ENCODE measurements around the gene DMAC1.

The DMAC1 gene

GRCh38 chr9:7799234-7799943 is at the start of gene DMAC1:
TSS of gene DMAC1 (minus strand) at chr9:7799778. CDS start at chr9:7799734, 44 bp downstream.
- H3K9me3 Mint-ChIP-seq, result no peaks in the 10 kb centered on the region
- H3K27me3 Mint-ChIP-seq (ENCODE audit: low read depth), result no peaks in the 10 kb centered on the region
- H3K4me3 Mint-ChIP-seq, result peak within 1 kb of the TSS; percentile 93 to 96 (median 94)
- peaks cover 21% of the 10 kb centered on the region for H3K36me3 Mint-ChIP-seq (ENCODE audit: low read depth)
- H3K27ac Mint-ChIP-seq, result peak within 1 kb of the TSS; percentile 85 to 94 (median 85)
- no peak for TF ChIP-seq CTCF (IDR thresholded peaks at IDR 0.05; ENCODE audit: unreplicated experiment in 3 of 3)
- peaks cover 15% of the 10 kb centered on the region for H3K4me1 Mint-ChIP-seq

GRCh38 chr9:7849362-7849761 is 49.8 kb upstream of the DMAC1 start:
- Mint-ChIP-seq H3K36me3 (ENCODE audit: low read depth) (no peaks in the 10 kb centered on the region), H3K27me3 (ENCODE audit: low read depth) (no peaks in the 10 kb centered on the region), H3K27ac (no peak overlapping the region), H3K4me1 (no peaks in the 10 kb centered on the region), H3K9me3 (peaks cover 4% of the 10 kb centered on the region), H3K4me3 (no peak overlapping the region)
- TF ChIP-seq CTCF (IDR thresholded peaks at IDR 0.05; ENCODE audit: unreplicated experiment in 3 of 3), result no peak

- Mint-ChIP-seq H3K4me3 (no peak overlapping the region), H3K36me3 (ENCODE audit: low read depth) (no peaks in the 10 kb centered on the region), H3K9me3 (peaks cover 4% of the 10 kb centered on the region), H3K27ac (no peak overlapping the region), H3K4me1 (no peaks in the 10 kb centered on the region), H3K27me3 (ENCODE audit: low read depth) (no peaks in the 10 kb centered on the region)
- TF ChIP-seq CTCF (IDR thresholded peaks at IDR 0.05; ENCODE audit: unreplicated experiment in 3 of 3), result no peak
Measured at GRCh38 chr9:7848498-7848897, 48.9 kb upstream of the DMAC1 start.

- no peaks in the 10 kb centered on the region for H3K36me3 Mint-ChIP-seq (ENCODE audit: low read depth)
- no peak overlapping the region for H3K4me3 Mint-ChIP-seq
- H3K4me1 Mint-ChIP-seq, result no peaks in the 10 kb centered on the region
- peak; percentile 23 to 46 (median 28) for TF ChIP-seq CTCF (IDR thresholded peaks at IDR 0.05; ENCODE audit: unreplicated experiment in 3 of 3)
- peaks cover 2% of the 10 kb centered on the region for H3K9me3 Mint-ChIP-seq
- no peak overlapping the region for H3K27ac Mint-ChIP-seq
- H3K27me3 Mint-ChIP-seq (ENCODE audit: low read depth), result no peaks in the 10 kb centered on the region
Measured at GRCh38 chr9:7844242-7844641, 44.7 kb upstream of the DMAC1 start.

GRCh38 chr9:7841831-7842230 is 42.3 kb upstream of the DMAC1 start:
- H3K9me3 Mint-ChIP-seq, result peaks cover 2% of the 10 kb centered on the region
- H3K27ac Mint-ChIP-seq, result no peak overlapping the region
- no peaks in the 10 kb centered on the region for H3K36me3 Mint-ChIP-seq (ENCODE audit: low read depth)
- H3K4me1 Mint-ChIP-seq, result no peaks in the 10 kb centered on the region
- no peak for TF ChIP-seq CTCF (IDR thresholded peaks at IDR 0.05; ENCODE audit: unreplicated experiment in 3 of 3)
- H3K4me3 Mint-ChIP-seq, result no peak overlapping the region
- no peaks in the 10 kb centered on the region for H3K27me3 Mint-ChIP-seq (ENCODE audit: low read depth)

- no peaks in the 10 kb centered on the region for H3K36me3 Mint-ChIP-seq (ENCODE audit: low read depth)
- H3K4me3 Mint-ChIP-seq, result no peak overlapping the region
Measured at GRCh38 chr9:7834531-7834930, 35.0 kb upstream of the DMAC1 start.

More at GRCh38 chr9:7834531-7834930, 35.0 kb upstream of the DMAC1 start:
- no peak for TF ChIP-seq CTCF (IDR thresholded peaks at IDR 0.05; ENCODE audit: unreplicated experiment in 3 of 3)
- no peak overlapping the region for H3K27ac Mint-ChIP-seq
- peaks cover 14% of the 10 kb centered on the region for H3K9me3 Mint-ChIP-seq
- H3K27me3 Mint-ChIP-seq (ENCODE audit: low read depth), result no peaks in the 10 kb centered on the region
- H3K4me1 Mint-ChIP-seq, result no peaks in the 10 kb centered on the region

Measured in nephron (organoid).